GM12891 (cell line): ENCODE results near the gene OBP2A.
"Not testable (repeated sequence)": the region's sequence is repeated elsewhere in the genome, so short reads cannot be mapped to it uniquely, and the experiment has no call there.

Experiments
- DNase-seq: peaks from one replicate; pipeline ENCODE4 v3.0.0; 2011; ENCODE audit warnings: low spot score; ENCODE audit not compliant: insufficient read length
- FAIRE-seq: peaks from 2 replicates; lab custom pipeline; 2011; peaks lifted over from hg19 to GRCh38; lab: Jason Lieb, UNC
- PAX5 ChIP-seq: IDR thresholded peaks from 2 replicates; pipeline ENCODE4 v1.6.1; 2011; ENCODE audit warnings: low read length, moderate library complexity, mild to moderate bottlenecking; ENCODE audit not compliant: insufficient read depth, severe bottlenecking
- POLR2A ChIP-seq: IDR thresholded peaks from 2 replicates; pipeline ENCODE4 v1.6.1; 2011; ENCODE audit warnings: low read depth, low read length, control low read depth
- POLR2AphosphoS5 ChIP-seq: IDR thresholded peaks from 2 replicates; pipeline ENCODE4 v1.6.1; 2011; ENCODE audit warnings: low read depth, low read length, control low read depth
- POU2F2 ChIP-seq: IDR thresholded peaks from 2 replicates; pipeline ENCODE4 v1.6.1; 2011; ENCODE audit warnings: low read depth, mild to moderate bottlenecking, control low read depth, low read length, moderate library complexity
- SPI1 ChIP-seq: IDR thresholded peaks from 2 replicates; pipeline ENCODE4 v1.6.1; 2011; ENCODE audit warnings: low read depth, low read length, control low read depth
- TAF1 ChIP-seq: IDR thresholded peaks from 2 replicates; pipeline ENCODE4 v1.6.1; 2011; ENCODE audit warnings: low read depth, low read length, control low read depth

Gene OBP2A

DNA sequence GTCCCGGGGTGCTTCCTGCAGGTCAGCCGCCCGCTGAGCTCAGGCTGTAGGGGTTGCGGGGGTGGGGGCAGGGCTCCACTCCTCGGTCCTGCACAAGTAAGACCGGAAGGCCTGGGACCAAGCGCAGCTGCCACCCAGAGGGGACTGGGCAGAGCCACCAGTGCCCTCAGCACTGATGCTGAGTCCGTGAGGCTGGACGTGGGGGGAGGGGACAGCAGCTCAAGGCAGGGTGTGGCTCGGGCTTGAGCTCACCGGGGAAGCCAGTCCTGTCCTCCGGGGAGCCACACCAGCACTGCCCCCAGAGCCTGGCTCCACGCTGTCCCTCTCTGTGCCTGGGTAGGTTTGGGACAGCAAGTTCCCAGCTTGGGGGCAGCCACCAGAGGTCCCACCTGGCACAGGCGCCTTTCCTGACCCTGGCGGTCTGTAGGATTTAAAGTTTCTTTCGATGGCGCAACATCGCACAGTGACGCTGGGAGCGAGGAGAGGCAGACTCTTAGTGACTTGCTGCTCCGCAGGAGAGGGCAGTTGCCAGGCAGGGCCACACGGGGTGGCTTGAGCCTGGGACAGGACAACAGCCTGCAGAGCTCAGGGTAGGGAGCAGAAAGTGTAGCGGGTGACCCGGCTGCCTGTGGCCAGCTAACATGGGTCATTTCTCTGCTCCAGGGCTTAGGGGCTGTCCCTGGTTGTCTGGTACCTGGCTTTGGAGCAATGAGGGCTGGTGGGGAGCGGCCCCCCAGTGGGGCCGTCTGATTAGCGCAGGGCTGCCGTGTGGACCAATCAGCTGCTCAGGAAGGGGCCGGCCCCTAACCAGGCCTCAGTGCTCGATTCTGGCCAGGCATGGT, 19.0 kb upstream of the OBP2A start:
- TF ChIP-seq SPI1 (no peak), POU2F2 (no peak), POLR2AphosphoS5 (no peak), POLR2A (no peak), PAX5 (no peak), TAF1 (no peak)
- DNase-seq (no peak), FAIRE-seq (no peak)

DNA sequence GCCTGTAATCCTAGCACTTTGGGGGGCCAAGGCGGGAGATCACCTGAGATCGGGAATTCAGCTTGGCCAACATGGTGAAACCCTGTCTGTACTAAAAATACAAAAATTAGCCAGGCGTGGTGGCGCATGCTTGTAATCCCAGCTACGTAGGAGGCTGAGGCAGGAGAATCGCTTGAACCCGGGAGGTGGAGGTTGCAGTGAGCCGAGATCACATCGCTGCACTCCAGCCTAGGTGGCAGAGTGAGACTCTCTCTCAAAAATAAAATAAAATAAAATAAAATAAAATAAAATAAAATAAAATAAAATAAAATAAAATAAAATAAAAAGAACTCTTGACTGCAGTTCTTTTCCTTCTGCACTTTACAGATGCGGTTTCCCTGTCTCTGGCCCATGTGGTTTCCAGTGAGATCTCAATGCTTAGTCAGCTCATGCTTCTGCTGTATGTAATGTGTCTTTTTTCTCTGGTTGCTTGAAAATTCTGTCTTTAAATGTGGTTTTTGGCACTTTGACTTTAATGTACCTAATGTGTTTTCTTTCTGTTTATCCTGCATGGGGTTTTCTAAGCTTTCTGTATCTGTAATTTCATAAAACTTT, 17.0 kb upstream of the OBP2A start:
- DNase-seq, FAIRE-seq: not testable (repeated sequence)

DNA sequence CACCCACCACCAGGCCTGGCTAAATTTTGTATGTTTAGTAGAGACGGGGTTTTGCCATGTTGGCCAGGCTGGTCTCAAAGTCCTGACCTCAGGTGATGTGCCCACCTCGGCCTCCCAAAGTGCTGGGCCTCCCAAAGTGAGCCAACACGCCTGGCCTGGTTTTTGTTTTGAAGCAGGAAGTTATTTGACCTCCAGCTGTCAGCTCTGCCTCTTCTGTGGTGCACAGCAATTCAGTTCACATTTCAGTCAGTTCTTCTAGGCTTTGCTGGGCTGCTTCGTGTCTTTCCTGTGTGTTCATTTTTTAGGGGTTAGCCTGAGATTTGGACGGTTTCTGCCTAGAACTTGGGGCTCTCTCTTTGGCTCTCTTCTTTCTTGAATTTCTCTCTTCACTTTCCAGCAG, 15.8 kb upstream of the OBP2A start:
- no peak for DNase-seq
- TF ChIP-seq POLR2A = no peak
- no peak for TF ChIP-seq PAX5
- TF ChIP-seq POU2F2 = no peak
- TF ChIP-seq SPI1 = no peak
- TF ChIP-seq TAF1 = no peak
- TF ChIP-seq POLR2AphosphoS5 = no peak
- no peak for FAIRE-seq

DNA sequence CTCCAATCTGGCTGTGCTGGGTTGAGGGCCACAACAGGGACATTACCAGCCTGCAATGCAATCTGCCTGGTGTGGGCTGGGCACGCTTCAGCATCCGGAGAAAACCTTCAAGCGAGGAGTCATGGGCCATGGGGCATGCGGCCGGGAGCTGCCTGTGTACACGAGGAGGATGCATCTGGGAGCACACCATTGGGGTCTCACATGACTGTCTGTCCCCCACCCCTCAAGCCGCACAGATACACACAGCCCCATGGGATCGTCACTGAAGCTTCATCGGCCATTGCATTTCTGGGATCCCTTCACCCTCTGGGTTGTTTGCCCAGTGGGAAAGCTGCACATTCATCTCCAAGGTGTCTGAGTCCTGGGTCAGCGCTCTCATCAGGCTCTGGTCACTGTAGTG, 14.8 kb upstream of the OBP2A start:
- FAIRE-seq (no peak), DNase-seq (no peak)
- TF ChIP-seq POLR2A (no peak), SPI1 (no peak), TAF1 (no peak), POU2F2 (no peak), POLR2AphosphoS5 (no peak)

DNA sequence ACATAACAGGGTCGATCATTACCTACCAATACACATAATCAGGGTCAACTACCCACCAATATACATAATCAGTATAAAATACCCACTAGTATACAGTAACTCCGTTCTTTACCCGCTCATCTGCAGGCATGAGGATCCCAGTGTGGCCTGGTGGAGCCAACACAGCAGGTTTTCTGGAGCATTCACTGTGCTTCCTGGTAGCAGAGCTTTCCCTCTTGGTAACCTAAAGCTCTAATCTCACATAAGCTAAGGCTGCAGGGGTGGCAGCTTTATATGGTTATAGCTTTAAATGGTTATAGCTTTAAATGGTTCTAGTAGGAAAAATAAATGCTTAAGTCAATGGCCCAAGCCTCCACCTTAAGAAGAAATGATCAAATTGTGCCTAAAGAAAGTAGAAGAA, 12.8 kb upstream of the OBP2A start:
- TF ChIP-seq POU2F2 (no peak), PAX5 (no peak), SPI1 (no peak), TAF1 (no peak)
- DNase-seq (no peak), FAIRE-seq (no peak)

DNA sequence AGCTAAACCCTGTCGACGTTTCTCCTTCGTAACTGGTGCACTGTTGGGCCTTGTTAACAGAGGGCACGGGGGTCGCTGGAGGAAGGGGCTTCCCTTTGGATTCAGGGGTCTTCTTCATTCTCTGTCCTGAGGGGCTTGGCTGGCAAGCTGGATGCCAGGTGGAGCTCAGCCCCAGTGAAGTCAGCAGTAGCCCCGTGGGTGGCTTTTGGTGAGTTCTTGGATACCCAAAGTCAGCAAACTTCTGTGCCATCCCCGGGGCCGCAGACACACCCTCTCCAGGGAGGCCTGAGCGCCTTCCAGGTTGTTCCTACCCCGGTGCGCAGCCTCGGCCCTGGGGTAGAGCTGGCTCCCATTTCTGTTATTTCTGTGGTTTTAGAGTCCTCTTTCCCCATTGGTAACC, 12.3 kb upstream of the OBP2A start:
- FAIRE-seq = no peak
- no peak for TF ChIP-seq POLR2A
- no peak for TF ChIP-seq PAX5
- TF ChIP-seq TAF1 = no peak
- no peak for TF ChIP-seq POLR2AphosphoS5
- no peak for TF ChIP-seq POU2F2
- no peak for TF ChIP-seq SPI1
- DNase-seq = no peak

DNA sequence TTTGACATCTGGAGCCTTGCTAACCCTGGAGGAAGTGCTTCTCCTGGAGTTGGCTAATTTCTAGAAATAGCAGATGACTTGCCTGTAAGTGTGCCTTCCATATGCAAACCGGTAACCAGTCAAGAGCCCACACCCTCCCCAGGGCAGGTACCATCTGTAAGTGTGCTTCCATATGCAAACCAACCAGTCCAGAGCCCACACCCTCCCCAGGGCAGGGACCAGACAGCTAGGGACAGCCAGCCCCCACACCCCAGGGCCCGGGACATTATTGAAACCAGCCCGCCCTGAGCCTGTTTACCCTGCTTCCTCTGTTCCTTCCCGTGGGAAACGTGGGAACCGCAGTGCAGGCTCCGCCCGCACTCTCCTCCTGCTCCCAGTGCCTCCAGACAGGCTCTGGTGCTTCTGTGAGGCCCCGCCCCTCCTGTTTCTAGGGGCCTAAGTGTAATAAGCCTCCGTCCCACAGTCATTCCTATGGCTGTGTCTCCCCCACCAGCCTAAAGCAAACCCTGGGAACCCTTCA, 11.7 kb upstream of the OBP2A start:
- not testable (repeated sequence) for FAIRE-seq, DNase-seq

DNA sequence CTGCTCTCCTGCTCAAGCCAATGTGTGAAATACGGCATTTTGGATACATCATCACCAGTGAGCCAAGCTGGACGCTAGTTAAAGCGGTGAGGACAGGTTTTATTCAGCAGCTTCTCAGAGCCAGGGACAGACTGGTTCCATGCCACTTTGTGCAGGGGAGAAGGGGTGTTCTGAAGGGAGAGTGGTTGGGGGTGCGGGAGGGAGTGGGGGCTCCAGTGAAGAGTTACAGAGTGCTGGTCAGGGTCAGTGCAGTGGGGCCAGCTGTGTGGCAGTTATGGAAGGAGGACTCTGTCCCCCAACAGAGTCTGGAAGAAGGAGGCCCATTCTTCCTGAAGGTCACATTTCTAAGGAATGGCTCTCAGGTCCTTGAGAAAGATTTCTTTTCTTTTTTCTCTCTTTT, 11.1 kb upstream of the OBP2A start:
- DNase-seq, FAIRE-seq: not testable (repeated sequence)

DNA sequence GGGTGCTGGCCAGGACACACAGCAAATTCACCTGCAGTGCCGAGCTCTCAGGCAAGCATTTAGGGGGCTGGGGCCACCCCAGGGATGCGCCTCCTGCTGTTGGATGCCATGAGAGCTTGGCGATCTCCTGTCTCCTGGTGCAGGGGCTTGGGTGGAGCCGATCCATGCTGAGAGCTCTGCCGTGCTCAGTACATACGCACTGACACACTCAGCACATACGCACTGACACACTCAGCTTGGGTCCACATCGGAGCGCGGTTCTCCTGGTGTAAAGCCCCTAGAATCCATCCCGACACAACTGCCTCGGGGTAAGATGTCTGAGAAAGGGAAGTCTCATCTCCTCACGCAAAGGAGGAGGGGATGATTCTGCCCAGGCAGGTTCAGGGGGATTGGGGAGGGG, 10.3 kb upstream of the OBP2A start:
- not testable (repeated sequence) for DNase-seq, FAIRE-seq

DNA sequence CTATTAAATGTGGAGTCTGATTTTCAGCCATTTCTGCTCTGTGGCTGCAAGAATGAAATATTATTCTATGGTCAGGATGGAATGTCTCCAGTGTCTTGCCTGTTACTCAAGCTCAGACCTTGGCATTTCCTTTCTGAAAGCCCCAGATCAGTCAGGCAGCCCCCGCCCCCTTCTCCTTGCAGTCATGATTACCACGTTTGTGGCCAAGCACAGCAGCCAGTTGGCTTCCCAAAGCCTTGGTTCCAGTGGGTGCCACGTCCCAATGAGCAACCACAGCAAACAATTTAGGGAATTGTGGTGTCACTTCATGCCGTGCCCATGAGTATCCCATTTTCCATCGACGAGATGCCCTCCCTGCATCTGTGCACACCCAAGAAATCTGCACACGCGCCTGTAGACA, 9.7 kb upstream of the OBP2A start:
- FAIRE-seq (no peak), DNase-seq (no peak)
- no peak for TF ChIP-seq SPI1
- TF ChIP-seq POLR2AphosphoS5 = no peak
- TF ChIP-seq PAX5 = no peak
- TF ChIP-seq POLR2A = no peak
- TF ChIP-seq POU2F2 = no peak
- TF ChIP-seq TAF1 = no peak

DNA sequence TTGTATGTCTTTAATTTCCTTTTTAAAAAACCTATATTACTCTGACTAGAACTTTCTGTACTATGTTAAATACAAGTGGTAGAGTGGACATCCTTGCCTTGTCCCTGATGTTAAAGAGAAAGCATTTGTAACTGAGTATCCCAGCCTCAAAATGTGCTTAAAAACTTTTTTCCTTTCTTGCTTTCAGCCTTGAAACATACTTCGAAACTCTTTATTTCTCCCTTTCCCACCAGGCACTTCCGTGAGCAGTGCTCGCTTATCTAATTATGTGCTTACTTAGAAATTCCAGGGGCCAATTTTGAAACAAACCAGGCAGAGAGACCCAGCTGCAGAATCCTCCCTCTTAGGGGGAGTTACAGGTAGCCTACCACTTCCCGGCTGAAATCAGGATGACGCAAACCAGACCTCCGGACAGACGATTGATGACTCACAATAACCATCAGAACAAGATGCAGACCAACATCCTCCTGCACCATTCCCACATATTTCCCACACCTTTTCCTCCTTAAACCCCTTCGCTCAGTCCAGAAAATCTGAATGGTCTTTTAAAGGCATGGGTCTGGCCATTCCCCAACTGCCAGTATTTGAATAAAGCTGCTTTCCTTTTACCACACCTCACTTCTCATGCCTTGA, 2.5 kb upstream of the OBP2A start:
- FAIRE-seq = not testable (repeated sequence)

More for the DNA sequence above, 2.5 kb upstream of the OBP2A start:
- DNase-seq = not testable (repeated sequence)
